D721Med (cell line): ENCODE results near the gene NANS.

Source experiments
- DNase-seq: peaks from one replicate; pipeline ENCODE4 v3.0.0; 2011; ENCODE audit warnings: low spot score; ENCODE audit not compliant: insufficient read length
- FAIRE-seq: peaks from 2 replicates; lab custom pipeline; 2011; peaks lifted over from hg19 to GRCh38; lab: Jason Lieb, UNC
- CTCF ChIP-seq: IDR thresholded peaks from 2 replicates; pipeline ENCODE4 v1.5.1; 2012; ENCODE audit warnings: mild to moderate bottlenecking, control low read depth; ENCODE audit not compliant: insufficient read depth; ENCODE audit errors: missing control alignments

Gene NANS

DNA sequence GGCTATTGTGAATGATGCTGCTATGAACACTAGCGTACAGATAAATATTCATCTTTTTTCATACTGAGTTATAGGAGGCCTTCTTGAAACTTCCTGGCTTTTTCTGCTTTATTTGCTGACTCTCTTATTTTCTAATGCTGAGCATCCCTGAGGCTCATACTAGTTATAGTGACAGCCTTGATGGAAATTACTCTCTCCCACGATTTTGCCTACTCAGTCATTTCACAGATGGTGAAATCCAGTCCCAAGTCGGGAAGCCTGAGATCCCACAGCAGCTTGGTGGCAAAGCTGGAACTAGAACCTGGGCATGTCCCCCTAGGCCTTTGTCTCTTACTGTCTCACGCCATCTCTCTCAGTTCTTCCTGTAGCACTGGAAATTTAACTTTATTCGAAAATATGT lies 22.4 kb downstream of the NANS start:
- no peak for DNase-seq
- no peak for FAIRE-seq
- no peak for TF ChIP-seq CTCF

DNA sequence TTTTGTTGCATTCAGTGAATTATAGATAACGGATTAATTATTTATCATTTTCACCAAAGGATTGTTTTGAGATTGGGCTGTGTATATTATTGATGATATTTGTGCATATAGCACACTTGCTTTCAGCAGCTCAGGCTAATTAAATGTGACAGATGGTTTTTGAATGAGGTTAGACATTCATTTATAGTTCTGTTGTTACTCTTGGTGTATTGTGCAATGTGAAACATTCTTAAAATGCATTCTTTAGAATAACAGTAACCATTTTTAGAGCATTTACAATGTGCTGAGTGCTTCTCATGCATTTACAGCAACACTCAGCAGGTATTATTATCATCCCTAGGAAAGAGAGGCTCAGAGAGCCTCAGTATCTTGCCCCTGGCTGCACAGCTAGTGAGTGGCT lies 23.8 kb downstream of the NANS start:
- no peak for TF ChIP-seq CTCF
- no peak for FAIRE-seq
- DNase-seq = no peak

DNA sequence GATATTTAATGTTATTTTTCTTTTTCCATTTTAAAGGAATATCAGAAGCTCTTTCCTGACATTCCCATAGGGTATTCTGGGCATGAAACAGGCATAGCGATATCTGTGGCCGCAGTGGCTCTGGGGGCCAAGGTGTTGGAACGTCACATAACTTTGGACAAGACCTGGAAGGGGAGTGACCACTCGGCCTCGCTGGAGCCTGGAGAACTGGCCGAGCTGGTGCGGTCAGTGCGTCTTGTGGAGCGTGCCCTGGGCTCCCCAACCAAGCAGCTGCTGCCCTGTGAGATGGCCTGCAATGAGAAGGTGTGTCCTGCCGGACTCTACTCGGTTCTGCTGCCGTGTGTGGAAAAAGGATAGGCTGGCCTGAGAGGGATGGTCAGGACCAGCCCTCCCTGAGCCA lies 24.2 kb downstream of the NANS start:
- no peak for TF ChIP-seq CTCF
- no peak for FAIRE-seq
- DNase-seq = no peak

GRCh38 chr9:98081477-98082219 lies 25.1 kb downstream of the NANS start:
- FAIRE-seq (no peak), DNase-seq (no peak)
- no peak for TF ChIP-seq CTCF

DNA sequence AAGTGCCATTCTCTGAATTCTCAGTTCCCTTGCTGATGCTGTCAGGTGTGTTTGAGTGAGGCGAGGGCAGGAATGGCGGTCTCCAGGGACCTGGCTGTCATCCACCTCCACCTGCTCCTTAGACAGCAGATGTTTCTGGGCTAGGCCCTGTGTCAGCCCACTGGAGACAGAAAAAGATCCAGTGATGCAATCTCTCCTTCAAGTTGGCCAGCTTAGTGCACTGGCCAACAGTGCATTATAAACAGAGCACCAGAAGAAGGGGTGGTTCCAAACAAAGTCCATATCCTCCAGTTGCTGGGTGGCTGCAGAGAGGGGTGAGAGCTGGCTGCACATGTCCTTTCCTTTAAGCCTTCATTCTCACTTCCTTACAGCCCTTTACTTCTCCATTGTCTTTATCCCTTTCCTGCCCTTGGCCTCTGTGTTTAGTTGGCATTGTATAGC lies 26.5 kb downstream of the NANS start:
- DNase-seq (no peak), FAIRE-seq (no peak)
- no peak for TF ChIP-seq CTCF

DNA sequence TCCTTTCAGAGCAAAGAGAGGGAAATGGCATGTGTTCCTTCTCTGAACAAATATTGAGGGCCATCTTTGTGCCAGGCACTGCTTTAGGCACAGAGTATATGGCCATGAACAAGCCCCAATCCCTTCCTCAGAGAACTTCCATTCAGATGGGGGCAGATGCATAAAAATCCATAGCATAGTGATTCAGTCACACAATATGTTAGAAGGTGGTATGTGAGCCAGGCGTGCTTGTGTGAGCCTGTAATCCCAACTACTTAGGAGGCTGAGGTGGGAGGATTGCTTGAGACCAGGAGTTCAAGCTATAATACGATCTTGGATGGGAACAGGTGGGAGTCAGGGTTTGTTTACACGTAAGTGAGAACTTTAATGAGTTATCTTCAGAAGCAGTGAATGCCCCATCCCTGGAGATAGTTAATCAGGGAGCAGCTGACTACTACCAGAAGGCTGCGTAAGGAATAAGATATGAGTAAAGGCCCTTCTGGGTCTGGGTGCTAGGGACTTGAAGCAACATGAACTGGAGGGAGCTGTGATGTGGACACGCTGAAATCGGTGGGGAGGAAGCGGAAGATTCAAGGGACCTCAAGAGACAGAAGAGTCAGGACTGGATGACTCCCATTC lies 27.1 kb downstream of the NANS start:
- DNase-seq = no peak
- no peak for FAIRE-seq
- TF ChIP-seq CTCF = no peak

- TF ChIP-seq CTCF = no peak
- DNase-seq (no peak), FAIRE-seq (no peak)
These were observed 27.9 kb downstream of the NANS start for GRCh38 chr9:98084396-98084795.
